WERI-Rb-1 (cell line): ENCODE results near the gene PYCARD.
"Not testable (repeated sequence)": the region's sequence is repeated elsewhere in the genome, so short reads cannot be mapped to it uniquely, and the experiment has no call there.

Experiments
- DNase-seq: peaks from one replicate; pipeline ENCODE4 v3.0.0-alpha.2; 2020
- H3K27ac ChIP-seq: fragments of 250-450 bp; sonication (Bioruptor Pico); 2 replicates; pipeline ENCODE4 v1.5.1; 2020; ENCODE audit warnings: mild to moderate bottlenecking, moderate library complexity
- H3K27me3 ChIP-seq: fragments of 250-450 bp; sonication (Bioruptor Pico); 2 replicates; pipeline ENCODE4 v1.5.1; 2021; ENCODE audit warnings: mild to moderate bottlenecking, low read depth, moderate library complexity; ENCODE audit not compliant: insufficient read depth, severe bottlenecking
- H3K36me3 ChIP-seq: fragments of 250-450 bp; sonication (Bioruptor Pico); 2 replicates; pipeline ENCODE4 v1.5.1; 2020; ENCODE audit warnings: mild to moderate bottlenecking, moderate library complexity
- H3K4me3 ChIP-seq: 2 replicates; pipeline ENCODE4 v1.5.1; 2011; ENCODE audit warnings: low read depth, mild to moderate bottlenecking, control low read depth, low read length
- H3K9me3 ChIP-seq: fragments of 250-450 bp; sonication (Bioruptor Pico); 2 replicates; pipeline ENCODE4 v1.5.1; 2021; ENCODE audit warnings: mild to moderate bottlenecking, moderate library complexity; ENCODE audit not compliant: severe bottlenecking
- CTCF ChIP-seq: IDR thresholded peaks from 2 replicates; pipeline ENCODE4 v1.5.1; 2011; ENCODE audit warnings: low read depth, mild to moderate bottlenecking, control low read depth, inconsistent platforms, low read length

The PYCARD gene

GRCh38 chr16:31213342-31213741, 10.8 kb upstream of the PYCARD start:
- H3K27ac ChIP-seq = no peak overlapping the region
- H3K36me3 ChIP-seq = no peaks in the 10 kb centered on the region
- DNase-seq = no peak
- no peak overlapping the region for H3K4me3 ChIP-seq
- H3K9me3 ChIP-seq = no peaks in the 10 kb centered on the region
- peaks cover 46% of the 10 kb centered on the region for H3K27me3 ChIP-seq
- TF ChIP-seq CTCF = no peak

- no peak overlapping the region for H3K4me3 ChIP-seq
- H3K9me3 ChIP-seq = no peaks in the 10 kb centered on the region
- no peaks in the 10 kb centered on the region for H3K36me3 ChIP-seq
- H3K27me3 ChIP-seq = no peaks in the 10 kb centered on the region
- no peak for TF ChIP-seq CTCF
- DNase-seq = no peak
- no peak overlapping the region for H3K27ac ChIP-seq
Measured at GRCh38 chr16:31206776-31207175, 4.2 kb upstream of the PYCARD start.

GRCh38 chr16:31204871-31205666, 2.5 kb upstream of the PYCARD start:
- TF ChIP-seq CTCF = no peak
- no peak for DNase-seq
- Histone ChIP-seq H3K4me3 (no peak overlapping the region), H3K27ac (no peak overlapping the region), H3K36me3 (no peaks in the 10 kb centered on the region; the same call in 1 of the 2 replicates), H3K27me3 (no peaks in the 10 kb centered on the region), H3K9me3 (no peaks in the 10 kb centered on the region)

GRCh38 chr16:31201582-31202413, 762 bp downstream of the PYCARD start:
- no peak overlapping the region for H3K4me3 ChIP-seq
- DNase-seq = no peak
- no peak overlapping the region for H3K27ac ChIP-seq
- H3K27me3 ChIP-seq = no peaks in the 10 kb centered on the region
- TF ChIP-seq CTCF = no peak
- H3K9me3 ChIP-seq = no peaks in the 10 kb centered on the region
- peaks cover 17% of the 10 kb centered on the region for H3K36me3 ChIP-seq

- H3K36me3 ChIP-seq = peaks cover 25% of the 10 kb centered on the region
- no peak overlapping the region for H3K27ac ChIP-seq
- TF ChIP-seq CTCF = no peak
- H3K27me3 ChIP-seq = no peaks in the 10 kb centered on the region
- DNase-seq = no peak
- no peaks in the 10 kb centered on the region for H3K9me3 ChIP-seq
- H3K4me3 ChIP-seq = no peak overlapping the region
Measured at GRCh38 chr16:31200821-31201568, 1.6 kb downstream of the PYCARD start.

- H3K27ac ChIP-seq, H3K9me3 ChIP-seq, H3K27me3 ChIP-seq, DNase-seq, H3K4me3 ChIP-seq: not testable (repeated sequence)
- peaks cover 33% of the 10 kb centered on the region for H3K36me3 ChIP-seq
Measured at GRCh38 chr16:31200111-31200510, 2.4 kb downstream of the PYCARD start.
